ENCODE data around the gene SLC25A21. TPM values are rescaled to one million over a fixed set of nuclear protein-coding genes. Genes with fewer than 3 reads are reported as not detected.

Gene SLC25A21
- total and polyA plus RNA-seq, 2 experiments from 2014 or later, result 10.6 to 12.1 TPM

DNA sequence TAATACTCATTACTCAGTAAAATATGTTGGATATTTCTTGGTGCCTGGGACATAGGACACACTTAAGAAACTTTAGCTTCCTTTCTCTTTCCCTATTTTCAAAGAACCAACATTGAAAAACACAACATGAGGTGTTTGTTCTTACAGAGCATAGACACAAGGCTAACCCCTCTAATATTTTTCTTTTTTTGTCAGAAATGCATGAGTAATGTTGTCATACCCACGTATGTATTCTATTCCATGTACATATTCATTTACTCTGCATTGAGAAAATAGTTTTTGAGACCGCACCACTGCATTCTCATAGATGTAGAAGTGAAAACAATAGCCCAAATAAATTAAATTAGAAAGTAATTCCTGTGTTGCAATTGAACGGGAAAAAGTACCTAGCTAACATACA is 497.7 kb downstream of the SLC25A21 start:
- Histone ChIP-seq H3K4me3 (no peak overlapping the region), H3K27me3 (ENCODE audit: insufficient read depth) (peaks cover 24% of the 10 kb centered on the region)
- no peak for ATAC-seq

More for the DNA sequence above, 497.7 kb downstream of the SLC25A21 start:
- Histone ChIP-seq H3K27ac (ENCODE audit: low read depth) (no peak overlapping the region), H3K4me1 (ENCODE audit: insufficient read depth) (peaks cover 26% of the 10 kb centered on the region), H4K20me1 (replicated peaks; ENCODE audit: insufficient read depth) (no peaks in the 10 kb centered on the region), H3F3A (replicated peaks; ENCODE audit: low read depth) (no peaks in the 10 kb centered on the region), H3K79me2 (replicated peaks; ENCODE audit: insufficient read depth) (no peaks in the 10 kb centered on the region), H3K36me3 (ENCODE audit: insufficient read depth) (no peaks in the 10 kb centered on the region), H2AFZ (no peak overlapping the region), H3K4me2 (no peak overlapping the region), H3K9me2 (ENCODE audit: insufficient read depth) (no peaks in the 10 kb centered on the region)
- H3K36me3 Mint-ChIP-seq (ENCODE audit: low read depth), result no peaks in the 10 kb centered on the region
- no peak overlapping the region for H3K27ac Mint-ChIP-seq
- peaks cover 25% of the 10 kb centered on the region for H3K4me1 Mint-ChIP-seq
- TF ChIP-seq, protein P1, sequence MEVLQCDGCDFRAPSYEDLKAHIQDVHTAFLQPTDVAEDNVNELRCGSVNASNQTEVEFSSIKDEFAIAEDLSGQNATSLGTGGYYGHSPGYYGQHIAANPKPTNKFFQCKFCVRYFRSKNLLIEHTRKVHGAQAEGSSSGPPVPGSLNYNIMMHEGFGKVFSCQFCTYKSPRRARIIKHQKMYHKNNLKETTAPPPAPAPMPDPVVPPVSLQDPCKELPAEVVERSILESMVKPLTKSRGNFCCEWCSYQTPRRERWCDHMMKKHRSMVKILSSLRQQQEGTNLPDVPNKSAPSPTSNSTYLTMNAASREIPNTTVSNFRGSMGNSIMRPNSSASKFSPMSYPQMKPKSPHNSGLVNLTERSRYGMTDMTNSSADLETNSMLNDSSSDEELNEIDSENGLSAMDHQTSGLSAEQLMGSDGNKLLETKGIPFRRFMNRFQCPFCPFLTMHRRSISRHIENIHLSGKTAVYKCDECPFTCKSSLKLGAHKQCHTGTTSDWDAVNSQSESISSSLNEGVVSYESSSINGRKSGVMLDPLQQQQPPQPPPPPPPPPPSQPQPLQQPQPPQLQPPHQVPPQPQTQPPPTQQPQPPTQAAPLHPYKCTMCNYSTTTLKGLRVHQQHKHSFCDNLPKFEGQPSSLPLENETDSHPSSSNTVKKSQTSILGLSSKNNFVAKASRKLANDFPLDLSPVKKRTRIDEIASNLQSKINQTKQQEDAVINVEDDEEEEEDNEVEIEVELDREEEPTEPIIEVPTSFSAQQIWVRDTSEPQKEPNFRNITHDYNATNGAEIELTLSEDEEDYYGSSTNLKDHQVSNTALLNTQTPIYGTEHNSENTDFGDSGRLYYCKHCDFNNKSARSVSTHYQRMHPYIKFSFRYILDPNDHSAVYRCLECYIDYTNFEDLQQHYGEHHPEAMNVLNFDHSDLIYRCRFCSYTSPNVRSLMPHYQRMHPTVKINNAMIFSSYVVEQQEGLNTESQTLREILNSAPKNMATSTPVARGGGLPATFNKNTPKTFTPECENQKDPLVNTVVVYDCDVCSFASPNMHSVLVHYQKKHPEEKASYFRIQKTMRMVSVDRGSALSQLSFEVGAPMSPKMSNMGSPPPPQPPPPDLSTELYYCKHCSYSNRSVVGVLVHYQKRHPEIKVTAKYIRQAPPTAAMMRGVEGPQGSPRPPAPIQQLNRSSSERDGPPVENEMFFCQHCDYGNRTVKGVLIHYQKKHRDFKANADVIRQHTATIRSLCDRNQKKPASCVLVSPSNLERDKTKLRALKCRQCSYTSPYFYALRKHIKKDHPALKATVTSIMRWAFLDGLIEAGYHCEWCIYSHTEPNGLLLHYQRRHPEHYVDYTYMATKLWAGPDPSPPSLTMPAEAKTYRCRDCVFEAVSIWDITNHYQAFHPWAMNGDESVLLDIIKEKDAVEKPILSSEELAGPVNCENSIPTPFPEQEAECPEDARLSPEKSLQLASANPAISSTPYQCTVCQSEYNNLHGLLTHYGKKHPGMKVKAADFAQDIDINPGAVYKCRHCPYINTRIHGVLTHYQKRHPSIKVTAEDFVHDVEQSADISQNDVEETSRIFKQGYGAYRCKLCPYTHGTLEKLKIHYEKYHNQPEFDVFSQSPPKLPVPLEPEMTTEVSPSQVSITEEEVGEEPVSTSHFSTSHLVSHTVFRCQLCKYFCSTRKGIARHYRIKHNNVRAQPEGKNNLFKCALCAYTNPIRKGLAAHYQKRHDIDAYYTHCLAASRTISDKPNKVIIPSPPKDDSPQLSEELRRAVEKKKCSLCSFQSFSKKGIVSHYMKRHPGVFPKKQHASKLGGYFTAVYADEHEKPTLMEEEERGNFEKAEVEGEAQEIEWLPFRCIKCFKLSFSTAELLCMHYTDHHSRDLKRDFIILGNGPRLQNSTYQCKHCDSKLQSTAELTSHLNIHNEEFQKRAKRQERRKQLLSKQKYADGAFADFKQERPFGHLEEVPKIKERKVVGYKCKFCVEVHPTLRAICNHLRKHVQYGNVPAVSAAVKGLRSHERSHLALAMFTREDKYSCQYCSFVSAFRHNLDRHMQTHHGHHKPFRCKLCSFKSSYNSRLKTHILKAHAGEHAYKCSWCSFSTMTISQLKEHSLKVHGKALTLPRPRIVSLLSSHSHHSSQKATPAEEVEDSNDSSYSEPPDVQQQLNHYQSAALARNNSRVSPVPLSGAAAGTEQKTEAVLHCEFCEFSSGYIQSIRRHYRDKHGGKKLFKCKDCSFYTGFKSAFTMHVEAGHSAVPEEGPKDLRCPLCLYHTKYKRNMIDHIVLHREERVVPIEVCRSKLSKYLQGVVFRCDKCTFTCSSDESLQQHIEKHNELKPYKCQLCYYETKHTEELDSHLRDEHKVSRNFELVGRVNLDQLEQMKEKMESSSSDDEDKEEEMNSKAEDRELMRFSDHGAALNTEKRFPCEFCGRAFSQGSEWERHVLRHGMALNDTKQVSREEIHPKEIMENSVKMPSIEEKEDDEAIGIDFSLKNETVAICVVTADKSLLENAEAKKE (CRISPR knock-in tag; IDR thresholded peaks at IDR 0.05), result no peak
- TF ChIP-seq, protein P2, sequence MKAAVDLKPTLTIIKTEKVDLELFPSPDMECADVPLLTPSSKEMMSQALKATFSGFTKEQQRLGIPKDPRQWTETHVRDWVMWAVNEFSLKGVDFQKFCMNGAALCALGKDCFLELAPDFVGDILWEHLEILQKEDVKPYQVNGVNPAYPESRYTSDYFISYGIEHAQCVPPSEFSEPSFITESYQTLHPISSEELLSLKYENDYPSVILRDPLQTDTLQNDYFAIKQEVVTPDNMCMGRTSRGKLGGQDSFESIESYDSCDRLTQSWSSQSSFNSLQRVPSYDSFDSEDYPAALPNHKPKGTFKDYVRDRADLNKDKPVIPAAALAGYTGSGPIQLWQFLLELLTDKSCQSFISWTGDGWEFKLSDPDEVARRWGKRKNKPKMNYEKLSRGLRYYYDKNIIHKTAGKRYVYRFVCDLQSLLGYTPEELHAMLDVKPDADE (IDR thresholded peaks at IDR 0.05), result no peak
- TF ChIP-seq STAT1 (IDR thresholded peaks at IDR 0.05; ENCODE audit: unreplicated experiment) (no peak), NANOG (IDR thresholded peaks at IDR 0.05; ENCODE audit: borderline replicate concordance) (no peak), CTCF (conservative IDR thresholded peaks at IDR 0.05; ENCODE audit: low read depth in 2 of 2) (no peak), ZNF331 (CRISPR knock-in tag; IDR thresholded peaks at IDR 0.05; ENCODE audit: low read depth) (no peak), ZNF114 (CRISPR knock-in tag; IDR thresholded peaks at IDR 0.05) (no peak), CREB1 (CRISPR knock-in tag; IDR thresholded peaks at IDR 0.05; ENCODE audit: low read depth) (no peak), EZH2phosphoT487 (IDR thresholded peaks at IDR 0.05; ENCODE audit: unreplicated experiment) (no peak), POLR2AphosphoS5 (IDR thresholded peaks at IDR 0.05; ENCODE audit: low read depth) (no peak), JUNB (IDR thresholded peaks at IDR 0.05; ENCODE audit: unreplicated experiment) (no peak), EZH2 (IDR thresholded peaks at IDR 0.05; ENCODE audit: low read depth, unreplicated experiment) (no peak)
- TF ChIP-seq, protein P3, sequence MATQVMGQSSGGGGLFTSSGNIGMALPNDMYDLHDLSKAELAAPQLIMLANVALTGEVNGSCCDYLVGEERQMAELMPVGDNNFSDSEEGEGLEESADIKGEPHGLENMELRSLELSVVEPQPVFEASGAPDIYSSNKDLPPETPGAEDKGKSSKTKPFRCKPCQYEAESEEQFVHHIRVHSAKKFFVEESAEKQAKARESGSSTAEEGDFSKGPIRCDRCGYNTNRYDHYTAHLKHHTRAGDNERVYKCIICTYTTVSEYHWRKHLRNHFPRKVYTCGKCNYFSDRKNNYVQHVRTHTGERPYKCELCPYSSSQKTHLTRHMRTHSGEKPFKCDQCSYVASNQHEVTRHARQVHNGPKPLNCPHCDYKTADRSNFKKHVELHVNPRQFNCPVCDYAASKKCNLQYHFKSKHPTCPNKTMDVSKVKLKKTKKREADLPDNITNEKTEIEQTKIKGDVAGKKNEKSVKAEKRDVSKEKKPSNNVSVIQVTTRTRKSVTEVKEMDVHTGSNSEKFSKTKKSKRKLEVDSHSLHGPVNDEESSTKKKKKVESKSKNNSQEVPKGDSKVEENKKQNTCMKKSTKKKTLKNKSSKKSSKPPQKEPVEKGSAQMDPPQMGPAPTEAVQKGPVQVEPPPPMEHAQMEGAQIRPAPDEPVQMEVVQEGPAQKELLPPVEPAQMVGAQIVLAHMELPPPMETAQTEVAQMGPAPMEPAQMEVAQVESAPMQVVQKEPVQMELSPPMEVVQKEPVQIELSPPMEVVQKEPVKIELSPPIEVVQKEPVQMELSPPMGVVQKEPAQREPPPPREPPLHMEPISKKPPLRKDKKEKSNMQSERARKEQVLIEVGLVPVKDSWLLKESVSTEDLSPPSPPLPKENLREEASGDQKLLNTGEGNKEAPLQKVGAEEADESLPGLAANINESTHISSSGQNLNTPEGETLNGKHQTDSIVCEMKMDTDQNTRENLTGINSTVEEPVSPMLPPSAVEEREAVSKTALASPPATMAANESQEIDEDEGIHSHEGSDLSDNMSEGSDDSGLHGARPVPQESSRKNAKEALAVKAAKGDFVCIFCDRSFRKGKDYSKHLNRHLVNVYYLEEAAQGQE (IDR thresholded peaks at IDR 0.05; ENCODE audit: unreplicated experiment), result no peak
- no peak overlapping the region for H3K4me3 Mint-ChIP-seq
- no peaks in the 10 kb centered on the region for H3K9me3 Mint-ChIP-seq
- peaks cover 6% of the 10 kb centered on the region for H3K27me3 Mint-ChIP-seq (ENCODE audit: insufficient read depth, low read depth, poor library complexity)
- no peak for DNase-seq (ENCODE audit: low spot score)

Data from GM23338 (cell line).